ENCODE results near the gene ZNF701.
"Not testable (repeated sequence)": the region's sequence is repeated elsewhere in the genome, so short reads cannot be mapped to it uniquely, and the experiment has no call there.

Gene ZNF701

GRCh38 chr19:52561611-52562010, 8.5 kb upstream of the ZNF701 start:
- H3K27me3 ChIP-seq (ENCODE audit: control insufficient read depth in 5 of 5, insufficient read depth in 4 of 5, low read length in 5 of 5); H3K27ac ChIP-seq (ENCODE audit: low read depth, low read length); H3K9ac ChIP-seq (ENCODE audit: low read length in 5 of 5): not testable (repeated sequence)
- peak overlapping the region in 3 of 5 donors; percentile 1 to 37 (median 22) for H3K4me3 ChIP-seq (ENCODE audit: low read depth in 1 of 5, low read length in 5 of 5)
- H3K4me1 ChIP-seq (ENCODE audit: control insufficient read depth in 5 of 5, insufficient read depth in 5 of 5, low read length in 5 of 5): peaks cover 0 to 13% (median 2%) of the 10 kb centered on the region in 5 donors
- H3K36me3 ChIP-seq (ENCODE audit: control insufficient read depth in 5 of 5, insufficient read depth in 5 of 5, low read length in 5 of 5): peaks cover 8 to 34% (median 24%) of the 10 kb centered on the region in 5 donors
- H3K9me3 ChIP-seq (ENCODE audit: control insufficient read depth in 5 of 5, low read length in 5 of 5): peaks cover 7 to 64% (median 49%) of the 10 kb centered on the region in 5 donors

- H3K36me3 ChIP-seq (ENCODE audit: control insufficient read depth in 5 of 5, insufficient read depth in 5 of 5, low read length in 5 of 5): peaks cover 3 to 13% (median 8%) of the 10 kb centered on the region in 5 donors
- H3K27me3 ChIP-seq (ENCODE audit: control insufficient read depth in 5 of 5, insufficient read depth in 4 of 5, low read length in 5 of 5): no peaks in the 10 kb centered on the region
- H3K9me3 ChIP-seq (ENCODE audit: control insufficient read depth in 5 of 5, low read length in 5 of 5): peaks cover 5 to 30% (median 25%) of the 10 kb centered on the region in 5 donors
- H3K4me3 ChIP-seq (ENCODE audit: low read depth in 1 of 5, low read length in 5 of 5): no peak overlapping the region
- H3K4me1 ChIP-seq (ENCODE audit: control insufficient read depth in 5 of 5, insufficient read depth in 5 of 5, low read length in 5 of 5): peaks cover 1 to 18% (median 15%) of the 10 kb centered on the region in 5 donors
- no peak overlapping the region for H3K9ac ChIP-seq (ENCODE audit: low read length in 5 of 5)
- no peak overlapping the region for H3K27ac ChIP-seq (ENCODE audit: low read depth, low read length)
Observed at GRCh38 chr19:52566121-52566520, 4.0 kb upstream of the ZNF701 start.

DNA sequence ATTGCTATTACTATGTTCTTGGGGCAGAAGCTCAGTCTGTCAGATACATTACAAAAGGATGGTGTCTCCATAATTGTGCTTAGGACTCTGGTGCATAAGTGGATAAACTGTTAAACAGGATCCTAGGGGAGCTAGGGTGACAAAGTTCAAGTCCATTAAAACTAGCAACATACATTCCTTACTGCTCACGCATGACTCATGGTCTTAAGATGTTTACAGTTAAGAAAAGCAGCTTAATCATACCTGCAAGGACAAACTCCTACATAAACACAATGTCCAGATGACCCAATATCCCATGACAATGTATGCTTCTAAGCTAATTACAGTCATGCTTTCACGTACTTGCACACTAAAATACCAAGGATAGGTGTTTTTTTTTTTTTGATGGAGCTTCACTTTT, 3.5 kb upstream of the ZNF701 start:
- Histone ChIP-seq H3K27me3 (ENCODE audit: control insufficient read depth in 5 of 5, insufficient read depth in 4 of 5, low read length in 5 of 5) (no peaks in the 10 kb centered on the region), H3K27ac (ENCODE audit: low read depth, low read length) (no peak overlapping the region), H3K36me3 (ENCODE audit: control insufficient read depth in 5 of 5, insufficient read depth in 5 of 5, low read length in 5 of 5) (peaks cover 3 to 11% (median 6%) of the 10 kb centered on the region in 5 donors), H3K9me3 (ENCODE audit: control insufficient read depth in 5 of 5, low read length in 5 of 5) (peaks cover 5 to 27% (median 22%) of the 10 kb centered on the region in 5 donors), H3K9ac (ENCODE audit: low read length in 5 of 5) (no peak overlapping the region), H3K4me1 (ENCODE audit: control insufficient read depth in 5 of 5, insufficient read depth in 5 of 5, low read length in 5 of 5) (peaks cover 1 to 17% (median 16%) of the 10 kb centered on the region in 5 donors), H3K4me3 (ENCODE audit: low read depth in 1 of 5, low read length in 5 of 5) (no peak overlapping the region)

GRCh38 chr19:52567921-52568320, 2.2 kb upstream of the ZNF701 start:
- Histone ChIP-seq H3K9me3 (ENCODE audit: control insufficient read depth in 5 of 5, low read length in 5 of 5) (peaks cover 0 to 14% (median 11%) of the 10 kb centered on the region in 5 donors), H3K4me3 (ENCODE audit: low read depth in 1 of 5, low read length in 5 of 5) (no peak overlapping the region), H3K27me3 (ENCODE audit: control insufficient read depth in 5 of 5, insufficient read depth in 4 of 5, low read length in 5 of 5) (no peaks in the 10 kb centered on the region), H3K9ac (ENCODE audit: low read length in 5 of 5) (no peak overlapping the region), H3K27ac (ENCODE audit: low read depth, low read length) (no peak overlapping the region), H3K36me3 (ENCODE audit: control insufficient read depth in 5 of 5, insufficient read depth in 5 of 5, low read length in 5 of 5) (peaks cover 3 to 14% (median 7%) of the 10 kb centered on the region in 5 donors), H3K4me1 (ENCODE audit: control insufficient read depth in 5 of 5, insufficient read depth in 5 of 5, low read length in 5 of 5) (peaks cover 1 to 17% (median 16%) of the 10 kb centered on the region in 5 donors)

GRCh38 chr19:52569638-52569999, 468 bp upstream of the ZNF701 start:
- Histone ChIP-seq H3K9ac (ENCODE audit: low read length in 5 of 5) (peak overlapping the region in 4 of 5 donors; percentile 30 to 55 (median 44)), H3K27ac (ENCODE audit: low read depth, low read length) (peak overlapping the region; percentile 77), H3K4me3 (ENCODE audit: low read depth in 1 of 5, low read length in 5 of 5) (peak overlapping the region; percentile 83 to 100 (median 99)), H3K4me1 (ENCODE audit: control insufficient read depth in 5 of 5, insufficient read depth in 5 of 5, low read length in 5 of 5) (peaks cover 1 to 17% (median 16%) of the 10 kb centered on the region in 5 donors), H3K36me3 (ENCODE audit: control insufficient read depth in 5 of 5, insufficient read depth in 5 of 5, low read length in 5 of 5) (peaks cover 2 to 24% (median 11%) of the 10 kb centered on the region in 5 donors)
- H3K27me3 ChIP-seq (ENCODE audit: control insufficient read depth in 5 of 5, insufficient read depth in 4 of 5, low read length in 5 of 5); H3K9me3 ChIP-seq (ENCODE audit: control insufficient read depth in 5 of 5, low read length in 5 of 5): not testable (repeated sequence)

DNA sequence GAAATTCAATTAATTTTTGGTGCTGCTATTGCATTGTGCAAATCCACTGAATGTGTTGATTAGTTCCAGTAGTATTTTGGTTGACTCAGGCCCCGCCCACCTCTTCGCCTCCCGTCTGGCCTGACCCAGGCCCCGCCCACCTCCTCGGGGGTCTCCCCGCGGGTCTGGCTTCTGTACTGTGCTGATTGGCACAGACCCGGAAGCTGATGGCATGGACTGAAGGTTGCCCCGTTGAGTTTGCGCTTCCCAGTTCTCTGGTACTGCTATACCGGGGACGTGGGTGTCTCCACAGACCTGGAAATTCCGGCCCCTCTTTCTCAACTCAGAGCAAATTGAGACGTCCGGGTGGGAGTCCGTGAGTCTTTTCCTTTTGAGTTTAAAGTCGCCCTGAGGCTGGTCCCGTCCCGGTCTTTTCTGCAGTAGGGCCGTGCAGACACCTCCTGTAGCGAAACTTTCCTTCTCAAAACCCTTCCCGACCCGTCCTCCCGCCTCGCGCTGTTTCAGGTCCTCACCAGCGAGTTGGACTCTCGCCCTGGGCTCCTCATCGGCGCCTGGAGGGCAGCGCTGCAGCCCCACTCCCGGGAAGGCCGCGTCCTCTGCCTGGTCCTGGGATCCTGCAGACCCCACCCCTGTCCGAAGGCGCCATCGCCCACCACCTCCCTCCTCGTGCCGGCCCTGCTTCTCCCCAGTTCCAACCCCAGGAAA, 14.8 kb downstream of the ZNF701 start:
- Histone ChIP-seq H3K27me3 (ENCODE audit: control insufficient read depth in 5 of 5, insufficient read depth in 4 of 5, low read length in 5 of 5) (no peaks in the 10 kb centered on the region), H3K36me3 (ENCODE audit: control insufficient read depth in 5 of 5, insufficient read depth in 5 of 5, low read length in 5 of 5) (peaks cover 26 to 48% (median 41%) of the 10 kb centered on the region in 5 donors), H3K9ac (ENCODE audit: low read length in 5 of 5) (no peak overlapping the region), H3K27ac (ENCODE audit: low read depth, low read length) (no peak overlapping the region), H3K4me1 (ENCODE audit: control insufficient read depth in 5 of 5, insufficient read depth in 5 of 5, low read length in 5 of 5) (peaks cover 0 to 6% (median 0%) of the 10 kb centered on the region in 5 donors), H3K9me3 (ENCODE audit: control insufficient read depth in 5 of 5, low read length in 5 of 5) (peaks cover 0 to 17% (median 4%) of the 10 kb centered on the region in 5 donors), H3K4me3 (ENCODE audit: low read depth in 1 of 5, low read length in 5 of 5) (peak overlapping the region in 3 of 5 donors; percentile 29 to 58 (median 53))

- no peak overlapping the region for H3K4me3 ChIP-seq (ENCODE audit: low read depth in 1 of 5, low read length in 5 of 5)
- H3K9ac ChIP-seq (ENCODE audit: low read length in 5 of 5): no peak overlapping the region
- H3K9me3 ChIP-seq (ENCODE audit: control insufficient read depth in 5 of 5, low read length in 5 of 5): peaks cover 0 to 17% (median 4%) of the 10 kb centered on the region in 5 donors
- H3K27ac ChIP-seq (ENCODE audit: low read depth, low read length): no peak overlapping the region
- peaks cover 26 to 50% (median 36%) of the 10 kb centered on the region in 5 donors for H3K36me3 ChIP-seq (ENCODE audit: control insufficient read depth in 5 of 5, insufficient read depth in 5 of 5, low read length in 5 of 5)
- H3K4me1 ChIP-seq (ENCODE audit: control insufficient read depth in 5 of 5, insufficient read depth in 5 of 5, low read length in 5 of 5): peaks cover 0 to 6% (median 0%) of the 10 kb centered on the region in 5 donors
- H3K27me3 ChIP-seq (ENCODE audit: control insufficient read depth in 5 of 5, insufficient read depth in 4 of 5, low read length in 5 of 5): no peaks in the 10 kb centered on the region
Observed at GRCh38 chr19:52585604-52586003, 15.5 kb downstream of the ZNF701 start.

- no peak overlapping the region for H3K4me3 ChIP-seq (ENCODE audit: low read depth in 1 of 5, low read length in 5 of 5)
Observed at GRCh38 chr19:52590728-52591127, 20.6 kb downstream of the ZNF701 start.

GRCh38 chr19:52592301-52592700, 22.2 kb downstream of the ZNF701 start:
- Histone ChIP-seq H3K27me3 (ENCODE audit: control insufficient read depth in 5 of 5, insufficient read depth in 4 of 5, low read length in 5 of 5) (no peaks in the 10 kb centered on the region), H3K4me1 (ENCODE audit: control insufficient read depth in 5 of 5, insufficient read depth in 5 of 5, low read length in 5 of 5) (no peaks in the 10 kb centered on the region), H3K36me3 (ENCODE audit: control insufficient read depth in 5 of 5, insufficient read depth in 5 of 5, low read length in 5 of 5) (peaks cover 12 to 39% (median 23%) of the 10 kb centered on the region in 5 donors)

More at GRCh38 chr19:52590728-52591127, 20.6 kb downstream of the ZNF701 start:
- no peaks in the 10 kb centered on the region for H3K9me3 ChIP-seq (ENCODE audit: control insufficient read depth in 5 of 5, low read length in 5 of 5)
- no peak overlapping the region for H3K9ac ChIP-seq (ENCODE audit: low read length in 5 of 5)
- H3K27ac ChIP-seq (ENCODE audit: low read depth, low read length): no peak overlapping the region
- H3K36me3 ChIP-seq (ENCODE audit: control insufficient read depth in 5 of 5, insufficient read depth in 5 of 5, low read length in 5 of 5): peaks cover 5 to 28% (median 15%) of the 10 kb centered on the region in 5 donors
- no peaks in the 10 kb centered on the region for H3K27me3 ChIP-seq (ENCODE audit: control insufficient read depth in 5 of 5, insufficient read depth in 4 of 5, low read length in 5 of 5)
- no peaks in the 10 kb centered on the region for H3K4me1 ChIP-seq (ENCODE audit: control insufficient read depth in 5 of 5, insufficient read depth in 5 of 5, low read length in 5 of 5)

DNA sequence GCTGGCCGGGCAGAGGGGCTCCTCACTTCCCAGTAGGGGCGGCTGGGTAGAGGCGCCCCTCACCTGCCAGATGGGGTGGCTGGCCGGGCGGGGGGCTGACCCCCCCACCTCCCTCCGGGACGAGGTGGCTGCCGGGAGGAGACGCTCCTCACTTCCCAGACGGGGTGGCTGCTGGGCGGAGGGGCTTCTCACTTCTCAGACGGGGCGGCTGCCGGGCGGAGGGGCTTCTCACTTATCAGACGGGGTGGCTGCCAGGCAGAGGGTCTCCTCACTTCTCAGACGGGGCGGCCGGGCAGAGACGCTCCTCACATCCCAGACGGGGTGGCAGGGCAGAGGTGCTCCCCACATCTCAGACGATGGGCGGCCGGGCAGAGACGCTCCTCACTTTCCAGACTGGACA, 23.4 kb downstream of the ZNF701 start:
- not testable (repeated sequence) for H3K4me1 ChIP-seq (ENCODE audit: control insufficient read depth in 5 of 5, insufficient read depth in 5 of 5, low read length in 5 of 5); H3K9me3 ChIP-seq (ENCODE audit: control insufficient read depth in 5 of 5, low read length in 5 of 5); H3K27me3 ChIP-seq (ENCODE audit: control insufficient read depth in 5 of 5, insufficient read depth in 4 of 5, low read length in 5 of 5); H3K27ac ChIP-seq (ENCODE audit: low read depth, low read length); H3K4me3 ChIP-seq (ENCODE audit: low read depth in 1 of 5, low read length in 5 of 5); H3K9ac ChIP-seq (ENCODE audit: low read length in 5 of 5)
- peaks cover 12 to 39% (median 19%) of the 10 kb centered on the region in 5 donors for H3K36me3 ChIP-seq (ENCODE audit: control insufficient read depth in 5 of 5, insufficient read depth in 5 of 5, low read length in 5 of 5)

More at GRCh38 chr19:52592301-52592700, 22.2 kb downstream of the ZNF701 start:
- Histone ChIP-seq H3K4me3 (ENCODE audit: low read depth in 1 of 5, low read length in 5 of 5) (no peak overlapping the region), H3K9me3 (ENCODE audit: control insufficient read depth in 5 of 5, low read length in 5 of 5) (no peaks in the 10 kb centered on the region), H3K9ac (ENCODE audit: low read length in 5 of 5) (no peak overlapping the region), H3K27ac (ENCODE audit: low read depth, low read length) (no peak overlapping the region)
